Prostate gland (tissue), 2 donors: ENCODE measurements around the gene ABHD16A. TPM values are rescaled to one million over a fixed set of nuclear protein-coding genes. Genes with fewer than 3 reads are reported as not detected.
A peak's percentile ranks its signal among the peaks of the same experiment; 100 is the strongest.

Experiments used
- DNase-seq: peaks from one replicate; pipeline ENCODE4 v3.0.0-alpha.2; 2019; ENCODE audit warnings: low spot score
- H3K27ac ChIP-seq, 2 donors: fragments of 200-600 bp; sonication (generic); 2 replicates each; pipeline ENCODE4 v1.5.1; 2017 to 2019
- H3K27me3 ChIP-seq: fragments of 200-600 bp; sonication (generic); replicated peaks from 2 replicates; pipeline ENCODE4 v1.5.1; 2019; ENCODE audit not compliant: insufficient read depth
- H3K36me3 ChIP-seq, 2 donors: fragments of 200-600 bp; sonication (generic); 1 replicate in 1 of 2; 2 replicates in 1 of 2; pipeline versions ENCODE4 v1.5.1 to v1.8.1; 2017 to 2019
- H3K4me1 ChIP-seq: fragments of 200-600 bp; sonication (generic); replicated peaks from 2 replicates; pipeline ENCODE4 v1.5.1; 2019
- H3K4me3 ChIP-seq, 2 donors: fragments of 200-600 bp; sonication (generic); 2 replicates each; pipeline ENCODE4 v1.5.1; 2017 to 2019
- H3K9me3 ChIP-seq: fragments of 200-600 bp; sonication (generic); 2 replicates; pipeline ENCODE4 v1.5.1; 2017
- CTCF ChIP-seq, 4 experiments: fragments of 200-600 bp in 2 of 4; fragments of 450-650 bp in 2 of 4; sonication (generic) in 2 of 4; IDR thresholded peaks; 1 replicate in 3 of 4; 2 replicates in 1 of 4; pipeline ENCODE4 v1.5.1; 2016 to 2019; ENCODE audit warnings: antibody characterized with exemption in 4 of 4, mild to moderate bottlenecking in 2 of 4, moderate library complexity in 2 of 4
- POLR2A ChIP-seq: fragments of 450-650 bp; IDR thresholded peaks from one replicate; pipeline ENCODE4 v1.6.1; 2016; ENCODE audit warnings: antibody characterized with exemption, mild to moderate bottlenecking
- POLR2AphosphoS5 ChIP-seq: sonication (generic); formaldehyde crosslinking; IDR thresholded peaks from one replicate; pipeline ENCODE4 v1.6.1; 2017; ENCODE audit warnings: antibody characterized with exemption
- WGBS: methylation state at CpG from one replicate; pipeline ENCODE4 v1.1.5; 2018; 5-methylcytosine and 5-hydroxymethylcytosine counted together
- intact Hi-C: fragments of 100-400 bp; cut with DNase I; formaldehyde crosslinking; loops from one replicate; pipeline ENCODE4 v1.14.2; 2022
- total RNA-seq, 2 donors: library from RNA; depleted of rRNA; stranded (reverse); fragments of >200 nt; gene quantifications; one replicate each; pipeline ENCODE4 v1.1.0, GENCODE V29; 2016

The ABHD16A gene
- total RNA-seq, 2 donors from 2014 or later = 78.1 to 83.6 TPM

- H3K27ac ChIP-seq = peak overlapping the region; percentile 97 to 99
- DNase-seq = peak; percentile 86
- WGBS = 5% methylated on average over 37 of the region's 37 CpGs
- no peaks in the 10 kb centered on the region for H3K9me3 ChIP-seq
- TF ChIP-seq POLR2AphosphoS5 (peak; percentile 91), POLR2A (peak; percentile 71), CTCF (IDR thresholded peaks at IDR 0.05) (no peak)
- H3K4me3 ChIP-seq = peak overlapping the region; percentile 64 to 72
- no peaks in the 10 kb centered on the region for H3K27me3 ChIP-seq
- intact Hi-C loops = no loop called here
- peaks cover 5% of the 10 kb centered on the region for H3K4me1 ChIP-seq
- peaks cover 7 to 13% of the 10 kb centered on the region in 2 donors for H3K36me3 ChIP-seq
Measured at GRCh38 chr6:31652925-31653724, 50.0 kb downstream of the ABHD16A start.

DNA sequence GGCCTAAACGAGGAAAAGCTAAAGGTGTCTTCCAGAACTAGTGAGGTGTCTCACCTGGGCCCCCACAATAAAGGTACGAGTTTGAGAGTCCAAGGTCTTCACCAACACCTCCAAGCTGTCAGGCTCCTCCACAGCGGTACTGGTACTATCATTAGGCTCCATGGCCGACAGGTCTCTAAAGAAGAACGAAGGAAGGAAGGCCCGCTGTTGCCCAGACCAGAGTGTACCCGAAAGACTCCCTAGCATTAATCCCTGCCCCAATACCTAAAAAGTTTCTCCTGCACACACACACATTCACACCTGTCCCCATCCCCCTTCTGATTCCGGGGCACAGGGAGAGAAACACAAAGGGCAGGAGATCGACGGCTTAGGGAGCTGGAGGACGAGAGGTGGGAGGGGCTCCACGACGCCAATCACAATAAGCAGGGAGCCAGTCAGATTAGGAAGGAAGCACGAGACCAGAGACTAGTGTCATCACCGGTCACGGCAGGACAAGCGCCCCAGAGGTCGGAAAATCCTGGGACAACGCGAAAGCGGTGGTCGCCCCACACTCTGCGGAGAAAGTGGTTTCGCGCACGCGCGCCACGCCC, 51.4 kb downstream of the ABHD16A start:
- DNase-seq = peak; percentile 78
- intact Hi-C loops = no loop called here
- H3K36me3 ChIP-seq = peaks cover 14 to 26% of the 10 kb centered on the region in 2 donors
- peak overlapping the region; percentile 64 to 72 for H3K4me3 ChIP-seq
- 2% methylated on average over 26 of the region's 29 CpGs for WGBS
- no peak for TF ChIP-seq CTCF (IDR thresholded peaks at IDR 0.05)
- TF ChIP-seq POLR2A = peak; percentile 37
- peak; percentile 70 for TF ChIP-seq POLR2AphosphoS5
- no peaks in the 10 kb centered on the region for H3K27me3 ChIP-seq
- peak overlapping the region; percentile 97 to 99 for H3K27ac ChIP-seq
- no peaks in the 10 kb centered on the region for H3K9me3 ChIP-seq
- H3K4me1 ChIP-seq = peaks cover 5% of the 10 kb centered on the region

DNA sequence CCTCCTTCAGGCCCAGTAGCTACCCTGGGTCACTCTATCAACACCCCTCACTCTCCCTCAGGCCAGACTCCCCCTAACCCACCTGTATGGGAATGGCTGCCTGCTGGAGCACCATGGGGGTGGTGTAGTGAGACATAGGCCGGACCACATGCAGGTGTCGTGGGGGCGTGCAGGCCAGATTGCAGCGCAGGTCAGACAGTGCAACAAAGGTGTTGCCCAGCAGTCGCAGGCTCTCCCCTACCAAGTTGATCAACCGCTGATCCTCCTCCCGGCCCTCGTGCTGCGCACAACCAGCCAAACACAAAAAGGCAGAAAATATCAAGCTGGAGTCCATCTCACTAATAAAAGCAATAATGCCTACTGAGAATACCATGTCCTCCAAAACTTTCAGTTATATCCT, 57.8 kb downstream of the ABHD16A start:
- no peak overlapping the region for H3K27ac ChIP-seq
- no peak overlapping the region for H3K4me3 ChIP-seq
- H3K36me3 ChIP-seq = peaks cover 45 to 73% of the 10 kb centered on the region in 2 donors
- intact Hi-C loops = no loop called here
- WGBS = 97% methylated on average over 9 of the region's 9 CpGs
- DNase-seq = no peak
- TF ChIP-seq POLR2AphosphoS5 = no peak
- no peak for TF ChIP-seq POLR2A
- TF ChIP-seq CTCF (IDR thresholded peaks at IDR 0.05) = no peak
- H3K27me3 ChIP-seq = no peaks in the 10 kb centered on the region
- no peaks in the 10 kb centered on the region for H3K4me1 ChIP-seq
- H3K9me3 ChIP-seq = no peaks in the 10 kb centered on the region

DNA sequence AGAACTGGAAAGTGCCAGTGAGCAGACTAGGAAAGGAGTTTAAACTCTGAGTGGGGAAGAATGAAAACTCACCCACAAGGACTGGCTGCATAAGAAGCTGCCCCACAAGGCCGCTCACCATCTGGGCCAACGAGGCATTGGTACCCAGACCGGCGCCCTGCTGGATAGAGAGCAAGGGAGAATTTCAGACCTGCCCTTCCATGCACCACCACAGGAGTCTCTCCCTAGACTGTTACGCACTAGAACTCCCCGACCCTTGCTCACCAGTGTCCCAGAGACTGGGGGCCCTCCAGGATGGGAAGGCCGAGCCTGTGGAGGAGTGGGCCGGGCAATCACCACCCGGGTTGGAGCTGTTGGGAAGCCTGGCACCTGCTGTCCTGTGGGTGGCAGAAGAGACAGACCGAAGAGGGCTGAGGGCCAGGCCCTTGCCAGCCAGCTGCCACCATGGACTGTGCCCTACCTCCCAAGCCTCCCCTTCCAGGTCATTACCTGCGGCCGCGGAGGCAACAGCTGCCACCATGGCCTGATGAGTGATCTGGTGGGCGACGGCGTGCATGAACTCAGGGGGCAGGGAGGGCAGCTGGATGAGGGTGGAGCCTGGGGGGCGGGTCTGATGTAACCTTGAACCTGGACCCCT, 59.2 kb downstream of the ABHD16A start:
- Histone ChIP-seq H3K27ac (no peak overlapping the region), H3K36me3 (peaks cover 45 to 78% of the 10 kb centered on the region in 2 donors), H3K4me1 (no peaks in the 10 kb centered on the region), H3K4me3 (no peak overlapping the region), H3K9me3 (no peaks in the 10 kb centered on the region), H3K27me3 (no peaks in the 10 kb centered on the region)
- 88% methylated on average over 17 of the region's 17 CpGs for WGBS
- no peak for TF ChIP-seq CTCF (IDR thresholded peaks at IDR 0.05)
- TF ChIP-seq POLR2A = no peak
- TF ChIP-seq POLR2AphosphoS5 = no peak
- DNase-seq = no peak
- intact Hi-C loops = no loop called here
